GM23338 (cell line): Measurements from ENCODE around the gene POMGNT1.

ENCODE experiments used
- CTCF ChIP-seq, 2 experiments: fragments of 200-600 bp in 1 of 2; sonication (generic) in 1 of 2; conservative IDR thresholded peaks; 2 replicates each; pipeline versions ENCODE4 v1.5.1 to v1.6.1; 2016 to 2017; ENCODE audit warnings: antibody characterized with exemption in 2 of 2, low read depth in 2 of 2, mild to moderate bottlenecking in 2 of 2, moderate library complexity in 1 of 2
- EZH2 ChIP-seq: fragments of 200-600 bp; sonication (generic); IDR thresholded peaks from one replicate; pipeline ENCODE4 v1.8.0; 2017; ENCODE audit warnings: antibody characterized with exemption, mild to moderate bottlenecking, low read depth; ENCODE audit not compliant: unreplicated experiment

DNA sequence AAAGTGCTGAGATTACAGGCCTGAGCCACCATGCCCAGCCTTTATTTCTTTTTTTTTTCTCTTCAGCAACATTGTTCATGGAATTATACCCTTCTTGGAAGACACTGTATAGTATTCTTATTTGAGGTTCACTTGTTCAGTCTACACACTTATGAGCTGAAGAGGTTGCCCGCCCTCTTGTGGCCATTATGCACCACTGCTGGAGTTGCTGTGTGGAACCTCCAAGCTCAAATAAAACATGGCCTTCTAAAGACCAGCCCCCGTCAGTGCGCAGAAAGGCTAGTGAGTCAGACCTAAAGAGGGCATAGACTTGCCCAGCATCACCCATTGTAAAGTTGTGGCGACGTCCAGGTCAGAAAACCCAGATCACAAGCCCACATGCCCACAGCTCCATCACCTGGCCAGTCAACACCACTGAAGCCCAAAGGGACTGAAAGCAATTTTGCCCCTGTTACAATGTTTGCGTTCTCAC lies 25.3 kb upstream of the POMGNT1 start:
- TF ChIP-seq EZH2 (no peak), CTCF (conservative IDR thresholded peaks at IDR 0.05; ENCODE audit: low read depth in 2 of 2) (peak; percentile 90 to 100)
